ENCODE measurements around the gene PLEK2.

PLEK2 gene

DNA sequence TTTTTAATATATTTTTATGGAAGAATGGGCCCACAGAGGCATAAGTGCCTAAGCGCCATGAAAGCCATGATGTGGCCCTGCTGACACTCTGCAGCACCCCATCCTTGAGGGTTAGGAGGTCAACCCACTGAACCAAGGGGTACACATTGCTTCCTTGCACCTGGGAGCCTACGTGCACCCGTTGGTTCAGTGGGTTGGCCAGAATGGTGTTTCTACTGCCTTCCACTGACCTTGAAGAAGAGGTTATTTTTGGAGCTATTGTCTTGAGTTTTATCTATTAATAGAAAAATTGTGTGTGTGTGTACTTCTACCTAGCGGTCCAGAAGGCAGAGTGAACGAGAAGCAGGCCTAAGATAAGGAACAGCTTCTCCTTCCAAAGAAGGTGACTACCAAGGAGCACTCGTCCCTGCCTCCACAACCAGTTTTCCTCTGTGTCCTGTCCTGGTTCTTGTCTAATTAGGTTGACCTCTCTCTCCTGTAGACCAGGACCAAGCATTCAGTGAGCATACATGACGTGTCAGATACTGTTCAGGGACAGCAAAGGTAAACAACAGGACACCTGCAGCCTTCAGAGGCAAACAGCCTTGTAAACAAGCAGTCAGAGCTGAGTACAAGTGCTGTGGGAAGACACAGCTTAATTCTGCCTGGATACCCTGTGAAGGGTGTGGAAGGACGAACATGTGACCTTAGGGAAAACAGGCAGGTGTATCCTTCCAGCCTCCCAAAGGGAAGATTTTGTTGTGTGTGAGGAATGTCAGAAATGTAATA is 30.4 kb upstream of the PLEK2 start:
- H3K4me1 Mint-ChIP-seq, result peaks cover 10% of the 10 kb centered on the region
- no peak overlapping the region for H3K27ac Mint-ChIP-seq
- no peak overlapping the region for H3K4me3 Mint-ChIP-seq
- TF ChIP-seq, protein P1, sequence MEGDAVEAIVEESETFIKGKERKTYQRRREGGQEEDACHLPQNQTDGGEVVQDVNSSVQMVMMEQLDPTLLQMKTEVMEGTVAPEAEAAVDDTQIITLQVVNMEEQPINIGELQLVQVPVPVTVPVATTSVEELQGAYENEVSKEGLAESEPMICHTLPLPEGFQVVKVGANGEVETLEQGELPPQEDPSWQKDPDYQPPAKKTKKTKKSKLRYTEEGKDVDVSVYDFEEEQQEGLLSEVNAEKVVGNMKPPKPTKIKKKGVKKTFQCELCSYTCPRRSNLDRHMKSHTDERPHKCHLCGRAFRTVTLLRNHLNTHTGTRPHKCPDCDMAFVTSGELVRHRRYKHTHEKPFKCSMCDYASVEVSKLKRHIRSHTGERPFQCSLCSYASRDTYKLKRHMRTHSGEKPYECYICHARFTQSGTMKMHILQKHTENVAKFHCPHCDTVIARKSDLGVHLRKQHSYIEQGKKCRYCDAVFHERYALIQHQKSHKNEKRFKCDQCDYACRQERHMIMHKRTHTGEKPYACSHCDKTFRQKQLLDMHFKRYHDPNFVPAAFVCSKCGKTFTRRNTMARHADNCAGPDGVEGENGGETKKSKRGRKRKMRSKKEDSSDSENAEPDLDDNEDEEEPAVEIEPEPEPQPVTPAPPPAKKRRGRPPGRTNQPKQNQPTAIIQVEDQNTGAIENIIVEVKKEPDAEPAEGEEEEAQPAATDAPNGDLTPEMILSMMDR (IDR thresholded peaks at IDR 0.05; ENCODE audit: unreplicated experiment in 3 of 3), result no peak
- H3K9me3 Mint-ChIP-seq, result no peaks in the 10 kb centered on the region
- H3K27me3 Mint-ChIP-seq (ENCODE audit: low read depth), result peaks cover 21% of the 10 kb centered on the region
- no peaks in the 10 kb centered on the region for H3K36me3 Mint-ChIP-seq (ENCODE audit: low read depth)

DNA sequence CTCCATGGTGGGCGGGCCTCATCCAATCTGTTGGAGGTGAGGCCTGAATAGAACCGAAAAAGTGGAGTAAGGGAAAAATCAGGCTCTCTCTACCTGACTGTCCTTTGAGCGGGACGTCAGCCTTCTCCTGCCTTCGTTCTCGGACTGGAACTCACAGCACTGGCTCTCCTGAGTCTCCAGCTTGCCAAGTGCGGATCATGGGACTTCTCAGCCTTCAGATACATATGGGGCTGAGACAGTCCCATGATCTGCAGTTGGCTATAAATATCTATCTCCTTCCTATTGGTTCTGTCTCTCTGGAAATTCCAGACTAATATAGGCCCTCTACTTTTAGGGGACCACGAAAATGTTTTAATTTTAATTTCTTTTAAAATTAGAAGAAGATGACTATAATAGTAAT is 29.7 kb upstream of the PLEK2 start:
- Mint-ChIP-seq H3K27ac (no peak overlapping the region), H3K4me3 (no peak overlapping the region), H3K36me3 (ENCODE audit: low read depth) (no peaks in the 10 kb centered on the region), H3K27me3 (ENCODE audit: low read depth) (peaks cover 24% of the 10 kb centered on the region), H3K4me1 (peaks cover 4% of the 10 kb centered on the region), H3K9me3 (no peaks in the 10 kb centered on the region)
- TF ChIP-seq, protein P1 (IDR thresholded peaks at IDR 0.05; ENCODE audit: unreplicated experiment in 3 of 3), result no peak

DNA sequence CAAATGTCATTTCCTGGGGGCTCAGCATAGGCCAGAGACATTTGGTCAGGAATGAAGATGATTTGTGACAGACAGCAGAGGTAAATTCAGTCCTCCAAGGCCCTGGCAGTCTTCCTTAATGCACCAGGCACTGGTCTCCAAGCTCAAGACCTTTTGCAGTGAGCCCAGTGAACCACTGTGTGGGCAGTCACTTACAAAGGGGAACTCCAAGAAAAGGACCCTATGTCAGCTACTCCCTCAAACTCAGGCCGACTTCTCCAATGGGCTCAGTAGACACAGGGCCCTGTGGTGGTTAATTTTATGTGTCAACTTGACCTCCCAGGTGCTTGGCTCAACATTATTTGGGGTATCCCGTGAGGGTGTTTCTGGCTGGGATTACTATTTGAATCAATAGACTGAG is 29.3 kb upstream of the PLEK2 start:
- Mint-ChIP-seq H3K4me1 (no peaks in the 10 kb centered on the region), H3K27ac (no peak overlapping the region), H3K27me3 (ENCODE audit: low read depth) (peaks cover 24% of the 10 kb centered on the region), H3K4me3 (no peak overlapping the region), H3K9me3 (no peaks in the 10 kb centered on the region), H3K36me3 (ENCODE audit: low read depth) (no peaks in the 10 kb centered on the region)
- TF ChIP-seq, protein P1 (IDR thresholded peaks at IDR 0.05; ENCODE audit: unreplicated experiment in 3 of 3), result no peak

DNA sequence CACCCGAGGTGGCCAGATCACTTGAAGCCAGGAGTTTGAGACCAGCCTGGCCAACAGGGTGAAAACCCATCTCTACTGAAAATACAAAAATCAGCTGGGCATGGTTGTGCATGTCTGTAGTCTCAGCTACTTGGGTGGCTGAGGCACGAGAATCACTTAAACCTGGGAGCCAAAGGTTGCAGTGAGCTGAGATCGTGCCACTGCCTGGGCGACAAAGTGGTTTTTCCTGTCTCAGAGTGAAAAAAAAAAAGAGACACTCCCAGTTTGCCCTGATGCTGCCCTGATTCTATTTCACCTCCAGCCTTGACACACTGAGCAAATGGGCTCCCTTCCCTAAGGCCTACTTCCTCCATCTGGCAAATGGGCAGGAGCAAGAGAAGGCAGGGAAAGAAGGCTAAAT is 28.5 kb upstream of the PLEK2 start:
- peaks cover 24% of the 10 kb centered on the region for H3K27me3 Mint-ChIP-seq (ENCODE audit: low read depth)
- no peaks in the 10 kb centered on the region for H3K36me3 Mint-ChIP-seq (ENCODE audit: low read depth)
- no peaks in the 10 kb centered on the region for H3K9me3 Mint-ChIP-seq
- no peak overlapping the region for H3K27ac Mint-ChIP-seq
- H3K4me1 Mint-ChIP-seq, result no peaks in the 10 kb centered on the region
- H3K4me3 Mint-ChIP-seq, result no peak overlapping the region
- TF ChIP-seq, protein P1 (IDR thresholded peaks at IDR 0.05; ENCODE audit: unreplicated experiment in 3 of 3), result no peak

DNA sequence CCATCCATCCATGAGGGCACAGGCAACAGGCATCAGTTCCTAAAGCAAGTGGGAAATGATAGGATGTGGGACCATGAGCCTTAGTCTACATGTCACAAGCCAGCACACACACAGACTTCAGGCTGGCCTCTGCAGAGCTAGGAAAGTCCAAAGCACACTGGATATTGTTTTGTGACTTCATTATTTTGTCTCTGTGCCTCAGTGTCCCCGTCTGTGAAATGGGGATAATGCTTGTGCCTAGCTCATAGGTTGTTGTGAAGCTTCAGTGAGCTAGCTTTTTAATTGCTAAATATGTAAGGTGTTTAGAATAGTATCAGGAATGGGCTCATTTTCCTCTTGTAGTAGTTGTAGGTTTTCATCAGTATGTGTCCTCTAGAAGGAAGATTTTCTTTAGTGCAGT is 27.0 kb upstream of the PLEK2 start:
- TF ChIP-seq, protein P1 (IDR thresholded peaks at IDR 0.05; ENCODE audit: unreplicated experiment in 3 of 3), result no peak
- no peaks in the 10 kb centered on the region for H3K36me3 Mint-ChIP-seq (ENCODE audit: low read depth)
- no peak overlapping the region for H3K27ac Mint-ChIP-seq
- no peak overlapping the region for H3K4me3 Mint-ChIP-seq
- H3K27me3 Mint-ChIP-seq (ENCODE audit: low read depth), result peaks cover 24% of the 10 kb centered on the region
- H3K4me1 Mint-ChIP-seq, result no peaks in the 10 kb centered on the region
- H3K9me3 Mint-ChIP-seq, result no peaks in the 10 kb centered on the region

Data from nephron (organoid).